Measurements from ENCODE around the gene BACH1. TPM values are rescaled to one million over a fixed set of nuclear protein-coding genes. Genes with fewer than 3 reads are reported as not detected.
A peak's percentile ranks its signal among the peaks of the same experiment; 100 is the strongest.

Gene BACH1
- total and polyA plus RNA-seq, 4 donors, result 9.2 to 106 (median 54.2) TPM

DNA sequence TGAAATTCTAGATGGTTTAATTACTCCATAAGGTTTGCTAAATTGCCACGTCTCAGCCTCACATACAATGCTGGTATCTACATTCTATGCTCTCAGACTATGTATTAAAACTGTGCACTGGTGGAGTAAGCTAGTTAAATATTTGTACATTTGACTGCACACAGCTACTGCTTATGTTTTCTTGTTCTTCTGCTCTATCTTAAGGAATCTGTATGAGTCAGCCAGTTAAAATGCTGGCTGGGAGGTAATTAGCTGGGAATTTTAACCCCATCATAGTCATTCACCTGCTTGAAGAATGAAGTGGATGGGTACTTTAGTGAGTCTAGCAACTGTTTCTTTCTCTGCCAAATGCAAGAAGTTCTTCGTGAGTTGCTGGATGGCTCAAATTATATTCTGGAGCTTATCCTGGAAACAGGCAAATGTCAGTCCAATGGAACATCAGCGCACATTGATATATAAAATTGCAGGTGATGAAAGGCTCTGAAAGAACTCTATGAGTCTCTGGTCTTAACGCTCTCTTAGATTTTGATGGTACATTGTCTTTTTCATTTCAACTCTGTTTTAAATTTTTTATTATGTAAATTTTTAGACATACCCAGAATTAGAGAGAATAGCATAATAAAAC, 83.4 kb downstream of the BACH1 start:
- Histone ChIP-seq H3K4me1 (ENCODE audit: control insufficient read depth in 5 of 5, insufficient read depth in 5 of 5, low read length in 5 of 5) (peaks cover 0 to 5% (median 0%) of the 10 kb centered on the region in 5 donors), H3K4me3 (no peak overlapping the region), H3K27ac (ENCODE audit: low read depth in 1 of 2, low read length in 1 of 2) (no peak overlapping the region), H3K9me3 (ENCODE audit: control insufficient read depth in 4 of 4, insufficient read depth in 3 of 4, low read length in 3 of 4) (peaks cover 0 to 3% (median 0%) of the 10 kb centered on the region in 4 donors), H3K36me3 (ENCODE audit: control insufficient read depth in 4 of 4, insufficient read depth in 4 of 4, low read length in 4 of 4) (no peaks in the 10 kb centered on the region), H3K9ac (ENCODE audit: insufficient read depth in 1 of 2, low read length in 2 of 2) (no peak overlapping the region), H3K27me3 (ENCODE audit: control insufficient read depth in 3 of 3, insufficient read depth in 3 of 3, low read length in 2 of 3) (no peaks in the 10 kb centered on the region)
- TF ChIP-seq, protein P1, sequence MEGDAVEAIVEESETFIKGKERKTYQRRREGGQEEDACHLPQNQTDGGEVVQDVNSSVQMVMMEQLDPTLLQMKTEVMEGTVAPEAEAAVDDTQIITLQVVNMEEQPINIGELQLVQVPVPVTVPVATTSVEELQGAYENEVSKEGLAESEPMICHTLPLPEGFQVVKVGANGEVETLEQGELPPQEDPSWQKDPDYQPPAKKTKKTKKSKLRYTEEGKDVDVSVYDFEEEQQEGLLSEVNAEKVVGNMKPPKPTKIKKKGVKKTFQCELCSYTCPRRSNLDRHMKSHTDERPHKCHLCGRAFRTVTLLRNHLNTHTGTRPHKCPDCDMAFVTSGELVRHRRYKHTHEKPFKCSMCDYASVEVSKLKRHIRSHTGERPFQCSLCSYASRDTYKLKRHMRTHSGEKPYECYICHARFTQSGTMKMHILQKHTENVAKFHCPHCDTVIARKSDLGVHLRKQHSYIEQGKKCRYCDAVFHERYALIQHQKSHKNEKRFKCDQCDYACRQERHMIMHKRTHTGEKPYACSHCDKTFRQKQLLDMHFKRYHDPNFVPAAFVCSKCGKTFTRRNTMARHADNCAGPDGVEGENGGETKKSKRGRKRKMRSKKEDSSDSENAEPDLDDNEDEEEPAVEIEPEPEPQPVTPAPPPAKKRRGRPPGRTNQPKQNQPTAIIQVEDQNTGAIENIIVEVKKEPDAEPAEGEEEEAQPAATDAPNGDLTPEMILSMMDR (IDR thresholded peaks at IDR 0.05; ENCODE audit: control extremely low read depth, extremely low read depth), result no peak
- ATAC-seq (ENCODE audit: insufficient read depth, low FRiP score) (peak; percentile 27), DNase-seq (peak in 1 of 3 donors; percentile 12)
- WGBS, 2 donors, result 85 to 95% methylated on average over 4 of the region's 4 CpGs

DNA sequence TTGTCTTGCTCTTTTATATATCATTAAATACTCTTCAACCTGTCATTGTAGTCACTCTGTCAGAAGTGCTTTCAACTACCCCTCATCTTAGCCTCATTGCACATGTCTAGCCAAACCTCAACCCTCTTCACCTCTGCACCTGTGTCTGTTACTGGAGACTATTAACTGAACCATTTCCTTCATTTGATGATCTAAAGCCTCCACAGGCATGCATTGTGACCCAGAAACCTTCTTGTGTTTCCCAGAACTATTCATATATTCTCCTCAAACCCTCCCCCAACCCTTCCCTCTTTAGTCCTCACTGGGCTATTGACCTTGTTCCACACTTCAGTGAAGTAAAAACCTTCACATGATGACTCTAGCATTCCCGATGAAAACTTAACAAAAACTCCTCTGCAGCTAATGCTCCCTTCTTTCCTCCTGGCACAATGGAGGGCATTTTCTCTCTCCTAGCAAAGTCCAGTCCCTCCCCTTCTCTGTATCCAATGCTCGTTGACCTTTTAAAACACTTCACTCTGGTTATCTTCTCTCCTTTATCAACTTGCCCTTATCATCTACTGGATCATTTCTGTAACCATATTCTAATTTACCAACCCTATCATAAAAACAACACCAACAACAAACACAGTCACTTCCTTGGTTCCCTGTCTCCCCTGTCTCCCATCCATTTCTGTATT, 86.1 kb downstream of the BACH1 start:
- no peak overlapping the region for H3K9ac ChIP-seq (ENCODE audit: insufficient read depth in 1 of 2, low read length in 2 of 2)
- H3K27ac ChIP-seq (ENCODE audit: low read depth in 1 of 2, low read length in 1 of 2), result no peak overlapping the region
- H3K9me3 ChIP-seq (ENCODE audit: control insufficient read depth in 4 of 4, insufficient read depth in 3 of 4, low read length in 3 of 4), result no peaks in the 10 kb centered on the region
- TF ChIP-seq, protein P1 (IDR thresholded peaks at IDR 0.05; ENCODE audit: control extremely low read depth, extremely low read depth), result no peak
- H3K36me3 ChIP-seq (ENCODE audit: control insufficient read depth in 4 of 4, insufficient read depth in 4 of 4, low read length in 4 of 4), result no peaks in the 10 kb centered on the region
- WGBS, 2 donors, result 66 to 84% methylated on average over 2 of the region's 2 CpGs
- DNase-seq (no peak), ATAC-seq (ENCODE audit: insufficient read depth, low FRiP score) (no peak)
- H3K4me3 ChIP-seq, result no peak overlapping the region
- H3K27me3 ChIP-seq (ENCODE audit: control insufficient read depth in 3 of 3, insufficient read depth in 3 of 3, low read length in 2 of 3), result no peaks in the 10 kb centered on the region
- H3K4me1 ChIP-seq (ENCODE audit: control insufficient read depth in 5 of 5, insufficient read depth in 5 of 5, low read length in 5 of 5), result peaks cover 0 to 5% (median 0%) of the 10 kb centered on the region in 5 donors

DNA sequence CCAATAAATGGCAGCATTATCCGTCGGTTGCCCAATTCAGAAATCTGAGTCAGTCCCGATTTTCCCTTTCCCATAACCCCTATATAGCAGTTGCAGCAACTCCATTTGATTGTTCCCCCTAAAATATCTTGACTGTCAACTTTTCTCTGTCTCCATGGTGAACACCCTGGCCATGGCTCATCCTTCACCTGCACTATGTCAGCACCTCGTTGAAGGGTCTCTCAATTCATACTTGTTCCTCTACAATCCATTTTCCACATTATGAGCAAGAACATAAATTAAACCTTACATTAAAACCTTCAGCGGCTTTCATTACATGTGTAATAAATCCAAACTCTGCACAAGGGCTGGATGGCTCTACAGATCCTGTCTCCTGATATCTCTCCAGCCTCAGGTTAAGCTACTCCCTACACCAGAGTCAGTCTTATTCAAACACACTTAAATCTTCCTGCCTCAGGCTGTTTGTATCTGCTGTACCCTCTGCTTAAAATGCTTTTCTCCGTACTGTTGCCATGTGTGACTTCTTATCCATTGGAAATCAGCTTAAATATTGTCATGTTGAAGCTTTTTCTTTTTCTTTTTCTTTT, 87.3 kb downstream of the BACH1 start:
- Histone ChIP-seq H3K9ac (ENCODE audit: insufficient read depth in 1 of 2, low read length in 2 of 2) (no peak overlapping the region), H3K27ac (ENCODE audit: low read depth in 1 of 2, low read length in 1 of 2) (no peak overlapping the region), H3K4me1 (ENCODE audit: control insufficient read depth in 5 of 5, insufficient read depth in 5 of 5, low read length in 5 of 5) (peaks cover 0 to 5% (median 0%) of the 10 kb centered on the region in 5 donors), H3K27me3 (ENCODE audit: control insufficient read depth in 3 of 3, insufficient read depth in 3 of 3, low read length in 2 of 3) (no peaks in the 10 kb centered on the region), H3K9me3 (ENCODE audit: control insufficient read depth in 4 of 4, insufficient read depth in 3 of 4, low read length in 3 of 4) (no peaks in the 10 kb centered on the region), H3K4me3 (no peak overlapping the region), H3K36me3 (ENCODE audit: control insufficient read depth in 4 of 4, insufficient read depth in 4 of 4, low read length in 4 of 4) (no peaks in the 10 kb centered on the region)
- 91 to 95% methylated on average over 6 of the region's 6 CpGs for WGBS, 2 donors
- DNase-seq, result no peak
- ATAC-seq (ENCODE audit: insufficient read depth, low FRiP score), result no peak
- TF ChIP-seq, protein P1 (IDR thresholded peaks at IDR 0.05; ENCODE audit: control extremely low read depth, extremely low read depth), result no peak
